ENCODE results near the gene CCN5.
"Not testable (repeated sequence)": the region's sequence is repeated elsewhere in the genome, so short reads cannot be mapped to it uniquely, and the experiment has no call there.

Gene CCN5, protein sequence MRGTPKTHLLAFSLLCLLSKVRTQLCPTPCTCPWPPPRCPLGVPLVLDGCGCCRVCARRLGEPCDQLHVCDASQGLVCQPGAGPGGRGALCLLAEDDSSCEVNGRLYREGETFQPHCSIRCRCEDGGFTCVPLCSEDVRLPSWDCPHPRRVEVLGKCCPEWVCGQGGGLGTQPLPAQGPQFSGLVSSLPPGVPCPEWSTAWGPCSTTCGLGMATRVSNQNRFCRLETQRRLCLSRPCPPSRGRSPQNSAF
- 0 reads per million in 9 experiments for total RNA-seq

DNA sequence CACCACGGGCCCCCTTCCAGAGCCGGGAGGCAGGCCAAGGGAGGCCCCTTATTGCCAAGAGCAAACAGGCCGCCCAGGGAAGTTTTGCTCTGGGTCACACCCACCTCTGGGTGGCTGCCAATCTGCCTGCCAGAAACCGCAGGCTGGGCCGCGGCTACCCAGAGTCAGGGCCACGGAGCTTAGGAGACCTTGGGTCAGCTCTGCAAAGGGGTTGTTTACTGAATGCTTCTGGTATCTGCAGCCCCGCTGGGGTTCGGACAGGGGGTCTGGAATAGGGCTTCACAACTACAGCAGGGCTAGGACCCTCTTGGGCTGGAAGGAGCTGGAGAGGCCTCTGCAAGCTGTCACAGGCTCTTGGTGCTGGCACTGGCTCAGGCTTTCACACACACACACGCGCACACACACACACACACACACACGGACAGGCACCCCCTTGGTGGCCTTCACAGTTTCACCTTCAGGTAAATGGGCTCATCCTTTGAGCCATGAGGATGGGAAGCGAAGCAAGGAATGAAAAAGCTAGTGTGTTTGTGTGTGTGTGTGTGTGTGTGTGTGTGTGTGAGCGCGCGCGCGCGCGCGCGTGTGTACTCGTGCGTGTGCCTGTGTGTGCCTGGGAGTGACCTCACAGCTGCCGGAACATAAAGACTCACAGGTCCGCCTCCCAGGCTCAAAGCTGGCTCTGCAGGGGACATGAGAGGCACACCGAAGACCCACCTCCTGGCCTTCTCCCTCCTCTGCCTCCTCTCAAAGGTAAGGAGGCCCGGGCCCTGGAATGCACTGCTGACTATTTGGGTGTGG, at the start of gene CCN5:
CCN5 (plus strand) TSS at position 669 of the 798 bp plus-strand sequence; CDS start at position 691, 22 bp downstream.
- Mint-ChIP-seq H3K9me3 (no peaks in the 10 kb centered on the region), H3K27ac (no peak within 1 kb of the TSS), H3K27me3 (peaks cover 21 to 25% of the 10 kb centered on the region in 2 donors), H3K4me1 (ENCODE audit: low read depth in 2 of 2) (peaks cover 0 to 2% of the 10 kb centered on the region in 2 donors), H3K36me3 (ENCODE audit: insufficient read depth) (no peaks in the 10 kb centered on the region), H3K4me3 (no peak within 1 kb of the TSS)
- DNase-seq: no peak
- no peak for ATAC-seq (replicated peaks)

DNA sequence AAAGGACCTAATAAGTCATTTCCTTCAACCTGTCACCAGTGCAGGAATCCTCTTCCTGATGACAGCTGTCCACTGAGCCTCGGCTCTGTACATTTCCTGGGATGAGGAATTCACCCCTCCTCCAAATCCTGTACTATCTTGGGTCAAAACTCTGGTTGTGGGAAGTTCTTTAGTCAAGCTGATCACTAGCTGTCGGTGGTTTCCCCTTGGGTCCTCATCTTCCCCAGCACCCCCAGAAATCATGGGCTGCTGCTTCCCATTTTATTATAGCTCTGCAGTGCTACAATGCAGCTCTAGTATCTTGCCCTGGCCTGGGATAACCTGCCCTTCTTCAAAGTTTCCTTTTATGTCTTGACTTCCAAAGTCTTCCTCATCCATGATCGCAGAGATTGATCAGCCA, 49.1 kb upstream of the CCN5 start:
- H3K36me3 Mint-ChIP-seq (ENCODE audit: insufficient read depth): peaks cover 3% of the 10 kb centered on the region
- ATAC-seq (replicated peaks): no peak
- no peaks in the 10 kb centered on the region for H3K9me3 Mint-ChIP-seq
- no peak overlapping the region for H3K4me3 Mint-ChIP-seq
- no peaks in the 10 kb centered on the region for H3K27me3 Mint-ChIP-seq
- DNase-seq: no peak
- peaks cover 17 to 30% of the 10 kb centered on the region in 2 donors for H3K4me1 Mint-ChIP-seq (ENCODE audit: low read depth in 2 of 2)
- no peak overlapping the region for H3K27ac Mint-ChIP-seq

DNA sequence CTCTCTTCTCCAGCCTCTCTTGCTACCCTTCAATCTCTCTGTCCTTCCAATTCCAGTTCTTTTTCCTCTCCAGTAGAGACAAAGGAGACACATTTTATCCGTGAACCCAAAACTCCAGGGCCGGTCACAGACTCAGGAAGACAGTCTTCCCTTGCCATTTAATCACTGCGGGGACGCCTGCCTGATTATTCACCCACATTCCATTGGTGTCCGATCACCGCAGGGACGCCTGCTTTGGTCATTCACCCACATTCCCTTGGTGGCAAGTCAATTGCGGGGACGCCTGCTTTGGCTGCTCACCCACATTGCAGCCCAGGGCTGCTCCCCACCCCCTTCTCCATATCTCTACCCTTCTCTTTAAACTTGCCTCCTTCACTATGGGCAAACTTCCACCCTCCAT, 44.3 kb upstream of the CCN5 start:
- H3K4me1 Mint-ChIP-seq (ENCODE audit: low read depth in 2 of 2): peaks cover 25 to 39% of the 10 kb centered on the region in 2 donors
- not testable (repeated sequence) for H3K4me3 Mint-ChIP-seq; H3K36me3 Mint-ChIP-seq (ENCODE audit: insufficient read depth); H3K27ac Mint-ChIP-seq; DNase-seq; ATAC-seq (replicated peaks); H3K9me3 Mint-ChIP-seq; H3K27me3 Mint-ChIP-seq

DNA sequence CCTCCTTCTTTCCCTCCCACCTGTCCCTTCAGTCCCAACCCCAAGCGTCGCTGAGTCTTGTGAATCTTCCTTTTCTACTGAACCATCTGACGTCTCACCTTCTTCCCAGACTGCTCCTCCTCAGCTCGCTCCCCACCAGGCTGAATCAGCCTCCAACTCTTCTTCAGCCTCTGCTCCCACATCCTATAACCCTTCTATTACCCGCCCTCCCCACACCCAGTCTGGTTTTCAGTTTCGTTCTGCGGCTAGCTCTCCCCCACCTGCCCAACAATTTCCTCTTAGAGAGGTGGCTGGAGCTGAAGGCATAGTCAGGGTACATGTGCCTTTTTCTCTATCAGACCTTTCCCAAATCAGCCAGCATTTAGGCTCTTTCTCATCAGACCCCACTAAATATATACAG, 43.6 kb upstream of the CCN5 start:
- peaks cover 25 to 34% of the 10 kb centered on the region in 2 donors for H3K4me1 Mint-ChIP-seq (ENCODE audit: low read depth in 2 of 2)
- H3K36me3 Mint-ChIP-seq (ENCODE audit: insufficient read depth); H3K27ac Mint-ChIP-seq; H3K4me3 Mint-ChIP-seq; H3K27me3 Mint-ChIP-seq; H3K9me3 Mint-ChIP-seq: not testable (repeated sequence)
- peak; percentile 37 to 53 (median 46) for DNase-seq
- peak; percentile 97 for ATAC-seq (replicated peaks)

DNA sequence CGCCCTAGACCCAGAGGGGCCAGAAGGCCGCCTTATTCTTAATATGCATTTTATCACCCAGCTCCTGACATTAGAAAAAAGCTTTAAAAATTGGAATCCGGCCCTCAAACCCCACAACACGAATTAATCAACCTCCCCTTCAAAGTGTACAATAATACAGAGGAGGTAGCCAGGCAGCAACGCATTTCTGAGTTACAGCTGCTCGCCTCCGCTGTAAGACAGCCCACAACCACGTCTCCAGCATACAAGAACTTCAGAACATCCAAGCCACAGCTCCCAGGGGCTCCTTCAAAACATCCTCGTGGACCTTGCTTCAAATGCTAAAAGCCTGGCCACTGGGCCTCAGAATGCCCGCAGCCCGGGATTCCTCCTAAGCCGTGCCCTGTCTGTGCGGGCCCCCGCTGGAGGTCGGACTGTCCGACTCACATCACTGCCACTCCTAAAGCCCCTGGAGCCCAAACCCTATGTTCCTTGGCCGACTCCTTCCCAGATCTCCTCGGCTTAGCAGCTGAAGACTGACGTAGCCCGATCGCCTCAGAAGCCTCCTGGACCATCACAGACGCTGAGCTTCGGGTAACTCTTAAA, 42.8 kb upstream of the CCN5 start:
- H3K36me3 Mint-ChIP-seq (ENCODE audit: insufficient read depth); DNase-seq; ATAC-seq (replicated peaks); H3K27me3 Mint-ChIP-seq; H3K9me3 Mint-ChIP-seq; H3K27ac Mint-ChIP-seq; H3K4me3 Mint-ChIP-seq: not testable (repeated sequence)
- H3K4me1 Mint-ChIP-seq (ENCODE audit: low read depth in 2 of 2): peaks cover 25 to 32% of the 10 kb centered on the region in 2 donors

DNA sequence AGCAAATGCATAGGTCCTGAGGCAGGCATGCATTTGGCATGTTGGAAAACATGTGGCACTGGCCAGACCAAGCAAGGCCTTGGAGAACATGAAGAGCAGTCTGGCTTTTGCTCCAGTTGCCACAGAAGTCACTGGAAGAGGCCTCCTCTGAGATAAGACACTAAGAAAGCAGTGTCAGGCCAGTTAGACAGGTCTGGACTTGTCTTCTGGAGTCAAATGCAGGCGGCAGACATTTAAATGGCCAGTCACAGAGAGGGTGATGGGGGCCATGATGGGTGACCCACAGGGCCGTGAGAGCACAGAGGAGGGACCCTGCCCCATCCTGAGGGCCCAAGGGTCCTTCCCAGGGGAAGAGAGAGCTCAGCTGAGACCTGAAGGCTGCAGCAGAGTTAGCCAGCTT, 36.9 kb upstream of the CCN5 start:
- ATAC-seq (replicated peaks) (no peak), DNase-seq (no peak)
- H3K9me3 Mint-ChIP-seq: no peaks in the 10 kb centered on the region
- H3K36me3 Mint-ChIP-seq (ENCODE audit: insufficient read depth): no peaks in the 10 kb centered on the region
- no peak overlapping the region for H3K4me3 Mint-ChIP-seq
- H3K27ac Mint-ChIP-seq: no peak overlapping the region
- H3K27me3 Mint-ChIP-seq: no peaks in the 10 kb centered on the region
- H3K4me1 Mint-ChIP-seq (ENCODE audit: low read depth in 2 of 2): no peaks in the 10 kb centered on the region

DNA sequence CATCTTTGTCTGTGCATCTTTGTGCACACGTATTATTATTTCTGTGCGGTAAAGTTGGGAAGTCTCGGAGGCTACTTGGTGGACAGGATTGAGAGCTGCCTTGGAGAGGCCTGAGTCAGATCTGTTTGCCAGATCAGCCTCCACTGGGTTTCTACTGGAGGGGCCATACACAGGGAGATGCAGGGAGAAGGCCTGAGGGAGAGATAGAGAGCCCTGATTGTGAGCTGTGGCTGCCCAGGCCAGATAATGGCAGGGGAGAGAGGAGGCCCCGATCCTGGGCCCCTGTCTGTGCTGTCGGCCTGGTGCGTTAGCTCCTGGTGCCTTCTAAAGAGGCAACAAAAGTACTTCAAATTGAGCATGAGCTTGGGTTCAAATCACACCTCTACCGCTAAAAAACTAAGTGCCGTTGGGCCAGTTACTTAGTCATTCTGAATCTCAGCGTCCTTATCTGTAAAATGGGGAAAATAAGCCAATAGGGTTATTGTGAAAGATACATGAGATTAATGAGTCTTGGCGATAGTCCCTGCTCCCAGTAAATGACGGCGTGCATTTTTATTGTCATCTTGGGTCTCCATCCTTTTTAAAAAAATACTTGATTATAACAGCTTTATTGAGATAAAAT, 36.1 kb upstream of the CCN5 start:
- Mint-ChIP-seq H3K27me3 (no peaks in the 10 kb centered on the region), H3K4me1 (ENCODE audit: low read depth in 2 of 2) (peaks cover 0 to 2% of the 10 kb centered on the region in 2 donors), H3K36me3 (ENCODE audit: insufficient read depth) (no peaks in the 10 kb centered on the region), H3K4me3 (no peak overlapping the region), H3K9me3 (no peaks in the 10 kb centered on the region), H3K27ac (no peak overlapping the region)
- no peak for ATAC-seq (replicated peaks)
- DNase-seq: no peak

DNA sequence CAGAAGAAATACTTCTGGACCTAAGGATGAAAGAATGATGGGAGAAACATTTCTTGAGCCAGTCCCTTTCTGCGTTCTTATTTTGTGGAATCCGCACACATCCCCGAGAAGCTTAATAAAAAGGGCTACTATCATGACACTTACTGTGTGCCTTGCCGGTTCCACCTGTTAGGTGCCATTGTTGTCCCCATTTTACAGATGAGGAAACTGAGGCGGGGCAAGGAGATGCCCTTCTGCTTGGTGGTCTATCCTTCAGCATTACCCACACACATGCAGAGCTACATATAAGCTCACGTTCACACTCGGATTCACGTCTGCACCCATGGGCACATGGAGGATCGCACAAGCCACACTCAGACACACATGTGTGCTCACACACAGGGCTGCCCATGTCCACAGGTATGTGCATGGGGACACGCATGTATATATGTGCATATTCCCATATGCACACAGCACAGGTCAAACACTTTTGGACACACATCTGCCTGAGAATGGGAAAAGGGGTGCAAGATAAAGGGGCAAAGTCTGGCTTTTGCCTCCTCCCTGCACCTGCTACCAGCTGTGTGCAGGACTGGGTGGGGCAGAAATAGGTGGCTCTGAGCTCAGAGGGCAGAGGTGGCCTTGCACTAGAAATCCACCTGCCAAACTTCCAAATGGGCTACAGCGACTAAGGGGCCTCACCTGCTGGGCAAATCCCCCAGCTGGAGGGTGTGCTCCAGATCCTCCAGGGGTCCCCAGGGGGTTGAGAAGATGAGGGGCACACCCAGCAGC, 33.2 kb upstream of the CCN5 start:
- no peak for DNase-seq
- ATAC-seq (replicated peaks): no peak
- Mint-ChIP-seq H3K4me3 (no peak overlapping the region), H3K27ac (no peak overlapping the region), H3K36me3 (ENCODE audit: insufficient read depth) (no peaks in the 10 kb centered on the region), H3K4me1 (ENCODE audit: low read depth in 2 of 2) (peaks cover 4 to 10% of the 10 kb centered on the region in 2 donors), H3K27me3 (peaks cover 7 to 13% of the 10 kb centered on the region in 2 donors), H3K9me3 (no peaks in the 10 kb centered on the region)

DNA sequence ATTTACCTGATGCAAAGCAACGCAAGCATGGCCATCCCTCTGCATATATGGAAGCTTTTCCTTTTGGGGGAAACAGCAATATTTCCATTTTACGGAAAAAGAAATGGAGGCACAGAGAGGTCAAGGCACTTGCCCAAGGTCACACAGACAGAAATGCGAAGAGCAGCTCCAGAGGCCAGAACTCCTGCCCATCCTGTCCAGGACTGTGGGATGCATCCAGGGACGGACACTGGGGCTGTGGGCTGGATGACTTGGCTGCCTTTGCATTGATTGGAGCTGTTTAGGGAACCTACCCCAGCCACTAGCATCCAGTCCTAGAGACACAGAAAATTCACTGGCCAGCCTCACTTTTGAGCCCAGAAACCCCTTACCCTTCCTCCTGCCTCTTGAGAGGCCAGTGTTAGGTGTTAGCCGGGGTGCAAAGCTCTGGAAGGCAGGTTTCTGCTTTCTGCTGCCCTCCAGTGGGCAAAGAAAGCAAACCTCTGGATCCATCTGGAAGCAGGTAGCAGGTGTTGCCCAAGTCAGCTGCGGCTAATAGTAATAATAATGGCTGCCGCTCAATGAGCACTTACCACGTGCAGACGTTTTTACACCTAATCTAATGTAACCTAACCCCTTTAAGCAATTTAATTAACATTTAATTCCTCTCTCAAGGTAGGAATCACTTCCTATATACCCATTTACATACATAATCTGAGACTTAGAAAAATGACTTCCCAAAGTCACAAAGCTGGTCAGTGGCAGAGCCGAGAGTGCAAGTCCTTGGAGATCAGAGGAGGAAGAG, 31.7 kb upstream of the CCN5 start:
- DNase-seq: peak; percentile 40 to 47 (median 45)
- ATAC-seq (replicated peaks): peak; percentile 81

DNA sequence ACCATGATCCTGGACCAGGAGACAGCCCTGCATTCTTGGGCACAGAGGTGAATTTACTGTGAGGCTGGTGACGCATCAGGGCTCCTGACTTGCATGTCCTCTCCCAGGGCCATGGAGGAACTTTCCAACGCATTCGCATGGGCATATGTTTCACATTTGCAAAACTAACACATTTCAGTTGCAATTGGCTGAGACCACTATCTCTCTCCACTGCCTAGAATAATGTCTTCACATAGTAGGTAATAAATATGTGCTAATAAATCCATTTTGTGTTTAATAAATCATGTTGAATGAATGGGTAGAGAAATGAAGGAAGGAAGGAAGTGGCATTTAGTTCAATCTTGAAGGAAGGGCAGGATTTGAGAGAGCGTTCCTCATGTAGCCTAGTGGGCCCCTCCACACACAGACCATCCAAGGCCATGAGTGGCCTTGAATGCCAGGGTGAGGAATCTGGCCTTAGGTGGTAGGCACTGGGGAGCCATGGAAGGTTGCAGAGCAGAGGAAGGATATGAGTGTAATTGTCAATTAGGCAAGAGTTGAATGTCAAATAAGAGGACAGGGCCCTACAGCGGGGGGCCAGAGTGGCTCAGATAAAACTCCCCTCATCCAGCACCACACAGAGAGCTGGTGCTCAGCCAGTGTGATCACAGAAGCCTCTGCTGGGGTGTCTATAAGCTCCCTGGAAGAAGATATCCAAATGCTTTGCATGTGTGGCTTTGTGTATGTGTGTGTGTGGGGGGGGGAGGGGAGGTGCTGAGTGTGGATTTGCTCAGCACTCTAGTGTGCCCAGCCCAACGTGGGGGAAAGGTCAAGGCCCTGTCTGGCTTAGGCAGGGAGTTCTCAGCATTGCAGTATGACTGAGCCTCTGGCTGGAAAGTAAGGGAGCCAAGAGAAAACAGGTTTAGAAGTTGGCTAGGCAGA, 30.9 kb upstream of the CCN5 start:
- H3K4me3 Mint-ChIP-seq: no peak overlapping the region
- H3K4me1 Mint-ChIP-seq (ENCODE audit: low read depth in 2 of 2): peaks cover 4 to 10% of the 10 kb centered on the region in 2 donors
- ATAC-seq (replicated peaks) (no peak), DNase-seq (no peak)
- H3K36me3 Mint-ChIP-seq (ENCODE audit: insufficient read depth): no peaks in the 10 kb centered on the region
- no peaks in the 10 kb centered on the region for H3K9me3 Mint-ChIP-seq
- peaks cover 15 to 29% of the 10 kb centered on the region in 2 donors for H3K27me3 Mint-ChIP-seq
- peak overlapping the region in 1 of 2 donors; percentile 58 for H3K27ac Mint-ChIP-seq

More for the DNA sequence above, 31.7 kb upstream of the CCN5 start:
- peaks cover 4 to 10% of the 10 kb centered on the region in 2 donors for H3K4me1 Mint-ChIP-seq (ENCODE audit: low read depth in 2 of 2)
- peaks cover 15 to 24% of the 10 kb centered on the region in 2 donors for H3K27me3 Mint-ChIP-seq
- H3K27ac Mint-ChIP-seq: peak overlapping the region in 1 of 2 donors; percentile 58
- H3K36me3 Mint-ChIP-seq (ENCODE audit: insufficient read depth): no peaks in the 10 kb centered on the region
- H3K4me3 Mint-ChIP-seq: no peak overlapping the region
- no peaks in the 10 kb centered on the region for H3K9me3 Mint-ChIP-seq

DNA sequence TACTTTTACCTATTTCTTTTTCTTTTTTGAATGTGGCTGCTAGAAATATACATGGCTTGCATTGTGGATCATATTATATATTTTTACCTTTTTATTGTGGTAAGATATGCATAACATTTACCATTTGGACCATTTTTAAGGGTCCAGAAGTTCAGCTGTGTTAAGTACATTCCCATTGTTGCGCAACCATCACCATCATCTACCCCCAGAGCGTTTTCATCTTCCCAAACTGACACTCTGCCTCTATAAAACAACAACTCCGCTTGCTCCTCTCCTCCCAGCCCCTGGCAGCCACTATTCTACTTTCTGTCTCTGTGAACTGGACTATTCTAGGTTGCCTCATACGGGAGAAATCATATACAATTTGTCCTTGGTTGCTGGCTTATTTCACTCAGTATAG, 28.2 kb upstream of the CCN5 start:
- H3K9me3 Mint-ChIP-seq: no peaks in the 10 kb centered on the region
- no peak for ATAC-seq (replicated peaks)

More for the DNA sequence above, 28.2 kb upstream of the CCN5 start:
- H3K27ac Mint-ChIP-seq: no peak overlapping the region
- no peak for DNase-seq
- H3K4me3 Mint-ChIP-seq: no peak overlapping the region
- peaks cover 22 to 37% of the 10 kb centered on the region in 2 donors for H3K27me3 Mint-ChIP-seq
- H3K36me3 Mint-ChIP-seq (ENCODE audit: insufficient read depth): no peaks in the 10 kb centered on the region
- H3K4me1 Mint-ChIP-seq (ENCODE audit: low read depth in 2 of 2): peaks cover 4 to 10% of the 10 kb centered on the region in 2 donors

Measured in effector memory CD8-positive, alpha-beta T cell (primary cell).